Colon (tissue), 2 donors: ENCODE results near the gene EFNB3.

ENCODE experiments used
- FAIRE-seq: peaks from 2 replicates; lab custom pipeline; 2012; peaks lifted over from hg19 to GRCh38; lab: Jason Lieb, UNC
- donor health status: control.
- donor health status: control.

Gene EFNB3, protein sequence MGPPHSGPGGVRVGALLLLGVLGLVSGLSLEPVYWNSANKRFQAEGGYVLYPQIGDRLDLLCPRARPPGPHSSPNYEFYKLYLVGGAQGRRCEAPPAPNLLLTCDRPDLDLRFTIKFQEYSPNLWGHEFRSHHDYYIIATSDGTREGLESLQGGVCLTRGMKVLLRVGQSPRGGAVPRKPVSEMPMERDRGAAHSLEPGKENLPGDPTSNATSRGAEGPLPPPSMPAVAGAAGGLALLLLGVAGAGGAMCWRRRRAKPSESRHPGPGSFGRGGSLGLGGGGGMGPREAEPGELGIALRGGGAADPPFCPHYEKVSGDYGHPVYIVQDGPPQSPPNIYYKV

DNA sequence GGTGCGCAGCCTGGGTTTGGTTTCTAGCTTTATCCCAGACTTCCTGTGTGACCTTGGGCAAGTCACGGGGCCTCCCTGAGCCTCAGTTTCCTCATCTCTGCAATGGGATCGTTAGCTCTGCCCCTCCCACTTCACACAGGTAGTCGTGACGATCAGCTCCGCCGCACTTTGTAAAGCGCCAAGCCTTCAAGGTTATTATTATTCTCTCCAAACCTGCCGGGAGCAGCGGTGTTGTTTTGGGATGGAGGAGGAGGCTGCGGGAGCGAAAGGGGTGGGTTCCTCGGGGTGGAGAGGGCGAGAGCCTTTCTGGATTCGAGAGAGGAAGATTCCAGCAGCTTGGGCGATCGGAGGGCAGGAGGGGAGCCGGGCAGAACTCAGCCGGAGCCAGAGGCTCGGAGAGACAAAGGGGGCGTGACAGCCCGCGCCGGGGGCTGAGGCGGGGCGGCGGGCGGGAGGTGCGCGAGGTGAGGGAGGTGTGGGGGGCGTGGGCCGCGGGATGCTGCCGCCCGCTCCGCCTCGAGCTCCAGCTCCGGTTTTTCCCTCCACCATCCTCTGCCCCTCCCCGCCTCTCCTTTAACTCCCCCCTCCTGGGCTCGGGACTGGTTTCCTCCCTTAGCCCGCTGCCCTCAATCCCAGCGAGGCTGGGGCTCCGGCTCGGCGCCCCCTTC, at the start of gene EFNB3:
TSS of gene EFNB3 (plus strand) at position 602 of the 668 bp plus-strand sequence. CDS start 397 bp downstream, outside the sequence.
- FAIRE-seq, result no peak

- no peak for FAIRE-seq
Observed at GRCh38 chr17:7655541-7655840, 49.5 kb upstream of the EFNB3 start.

GRCh38 chr17:7656958-7657609, 47.9 kb upstream of the EFNB3 start:
- FAIRE-seq, result no peak

DNA sequence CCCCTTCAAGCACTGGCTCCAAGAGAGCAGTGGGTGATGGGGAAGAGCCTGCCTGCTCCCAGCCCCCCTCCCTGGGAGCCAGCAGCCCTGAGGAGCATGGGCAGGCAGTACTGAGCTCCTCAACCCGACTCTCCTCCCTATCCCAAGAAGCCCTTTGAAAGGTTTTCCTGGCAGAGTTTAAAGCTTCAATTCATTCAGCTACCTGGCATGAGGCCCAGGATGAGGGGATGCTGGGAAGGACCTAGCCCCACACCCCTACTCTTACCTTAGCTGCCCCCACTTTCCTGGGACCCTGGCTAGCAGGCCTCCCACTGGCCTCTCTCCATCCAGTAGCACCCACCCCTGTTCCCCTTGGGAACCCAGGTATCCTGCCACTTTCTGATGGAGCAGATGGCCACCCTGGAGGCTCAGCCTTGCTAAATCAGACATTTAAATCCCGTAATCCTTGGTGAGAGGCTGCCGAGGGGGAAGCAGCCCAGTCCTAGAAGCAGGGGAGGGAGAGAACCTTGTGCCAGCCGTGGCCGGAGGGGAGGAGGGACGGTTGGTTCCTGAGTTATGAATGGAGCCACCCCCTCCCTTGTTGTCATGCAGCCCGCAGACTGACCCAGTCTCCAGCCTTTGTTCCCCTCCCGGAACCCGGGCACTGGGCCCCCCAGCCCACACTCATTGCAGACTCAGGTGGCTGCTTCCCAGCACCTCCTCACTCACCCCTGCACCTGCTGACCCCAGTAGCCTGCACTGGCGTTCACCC, 37.2 kb upstream of the EFNB3 start:
- FAIRE-seq, result no peak

GRCh38 chr17:7668482-7668881, 36.5 kb upstream of the EFNB3 start:
- FAIRE-seq, result no peak

GRCh38 chr17:7673239-7673638, 31.8 kb upstream of the EFNB3 start:
- no peak for FAIRE-seq

GRCh38 chr17:7674934-7675333, 30.1 kb upstream of the EFNB3 start:
- no peak for FAIRE-seq

DNA sequence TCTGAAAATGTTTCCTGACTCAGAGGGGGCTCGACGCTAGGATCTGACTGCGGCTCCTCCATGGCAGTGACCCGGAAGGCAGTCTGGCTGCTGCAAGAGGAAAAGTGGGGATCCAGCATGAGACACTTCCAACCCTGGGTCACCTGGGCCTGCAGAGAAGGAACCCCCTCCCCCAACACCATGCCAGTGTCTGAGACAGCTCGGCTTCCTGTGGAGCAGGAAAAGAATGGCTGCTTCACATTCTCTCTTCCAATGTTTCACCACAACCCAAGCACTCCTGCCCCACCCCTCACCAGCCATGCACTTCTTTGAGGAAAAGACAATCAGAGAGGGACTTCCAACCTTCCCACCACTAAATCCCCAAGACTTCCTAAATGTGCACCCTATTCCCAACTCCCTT, 28.5 kb upstream of the EFNB3 start:
- no peak for FAIRE-seq

DNA sequence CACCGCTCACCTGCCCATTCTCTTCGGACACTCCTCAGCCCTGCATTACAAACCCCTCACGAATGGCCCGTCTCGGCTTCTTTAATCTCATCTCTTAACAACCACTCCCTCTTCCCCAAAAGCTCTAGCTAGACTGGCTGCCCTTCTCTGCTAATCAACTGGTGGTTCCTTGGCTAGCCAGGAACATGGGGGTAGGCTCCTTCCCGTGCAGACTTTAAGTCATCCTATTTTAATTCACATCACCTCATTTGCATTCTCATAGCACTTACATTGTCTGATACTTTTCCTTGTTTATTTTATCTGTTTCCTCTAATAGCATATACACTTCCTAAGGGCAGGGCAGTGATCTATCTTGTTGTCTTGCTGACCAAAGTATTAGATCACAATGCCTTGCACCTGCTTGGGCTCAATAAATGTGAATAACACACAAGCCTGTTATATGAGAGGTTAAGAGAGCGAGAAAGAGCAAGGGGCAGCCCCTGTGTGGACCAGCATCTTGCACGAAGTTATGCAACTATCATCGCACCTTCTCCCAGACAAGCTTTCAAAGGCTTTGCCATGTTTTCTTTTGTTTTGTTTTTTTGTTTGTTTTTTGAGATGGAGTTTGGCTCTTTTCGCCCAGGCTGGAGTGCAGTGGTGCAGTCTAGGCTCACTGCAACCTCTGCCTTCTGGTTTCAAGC, 27.5 kb upstream of the EFNB3 start:
- no peak for FAIRE-seq

GRCh38 chr17:7684851-7685532, 20.0 kb upstream of the EFNB3 start:
- no peak for FAIRE-seq

DNA sequence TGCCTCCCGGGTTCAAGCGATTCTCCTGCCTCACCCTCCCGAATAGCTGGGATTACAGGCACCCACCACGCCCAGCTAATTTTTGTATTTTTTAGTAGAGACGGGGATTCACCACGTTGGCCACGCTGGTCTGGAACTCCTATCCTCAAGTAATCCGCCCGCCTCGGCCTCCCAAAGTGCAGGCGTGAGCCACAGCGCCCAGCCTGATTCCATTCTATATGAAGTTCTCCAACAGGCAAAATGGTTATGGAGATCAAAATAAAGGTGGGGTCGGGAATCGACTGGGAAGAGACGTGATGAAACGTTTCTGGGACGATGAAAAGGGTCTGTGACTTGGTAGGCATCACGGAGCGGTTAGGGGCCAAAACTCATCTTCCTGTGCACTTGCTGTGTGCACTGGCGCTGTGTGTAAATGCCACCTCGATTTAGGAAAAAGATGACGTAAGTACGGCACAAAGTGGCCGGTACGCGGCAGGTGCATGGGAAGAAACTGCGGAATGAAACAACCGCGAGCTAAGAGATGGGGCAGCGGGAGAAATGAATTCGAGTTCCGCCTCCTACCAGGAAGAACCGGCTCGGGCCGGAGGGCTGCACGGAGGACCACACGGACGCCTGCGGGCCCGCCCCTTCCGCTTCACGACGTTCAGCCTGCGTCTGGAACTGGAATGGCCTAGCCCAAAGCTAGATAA, 19.3 kb upstream of the EFNB3 start:
- FAIRE-seq, result no peak

DNA sequence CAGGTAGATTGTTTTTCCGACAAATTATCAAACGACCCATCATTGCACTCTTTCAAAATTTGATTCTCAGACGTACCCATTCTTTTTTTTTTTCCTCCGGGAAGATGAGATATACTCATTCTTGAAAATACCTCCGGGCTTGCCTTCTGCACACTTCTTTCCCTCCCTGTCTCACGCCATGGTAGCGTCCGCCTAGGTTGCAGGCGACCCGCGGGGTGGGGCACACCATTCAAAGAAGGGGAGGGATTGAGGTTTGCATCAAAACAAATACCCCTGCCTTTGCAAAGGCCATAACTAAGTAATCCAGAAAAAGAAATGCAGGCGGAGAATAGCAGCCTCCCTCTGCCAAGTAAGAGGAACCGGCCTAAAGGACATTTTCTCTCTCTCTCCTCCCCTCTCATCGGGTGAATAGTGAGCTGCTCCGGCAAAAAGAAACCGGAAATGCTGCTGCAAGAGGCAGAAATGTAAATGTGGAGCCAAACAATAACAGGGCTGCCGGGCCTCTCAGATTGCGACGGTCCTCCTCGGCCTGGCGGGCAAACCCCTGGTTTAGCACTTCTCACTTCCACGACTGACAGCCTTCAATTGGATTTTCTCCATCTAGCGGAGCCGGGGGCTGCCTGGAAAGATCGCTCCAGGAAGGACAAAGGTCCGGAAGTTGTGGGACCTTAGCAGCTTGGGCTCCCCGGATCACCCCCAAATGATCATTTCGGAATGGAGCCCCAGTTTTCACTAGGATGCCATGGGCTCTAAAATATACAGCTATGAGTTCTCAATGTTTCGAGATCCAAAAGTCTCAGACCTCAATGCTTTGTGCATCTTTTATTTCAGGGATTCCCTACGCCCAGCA, 18.6 kb upstream of the EFNB3 start:
- FAIRE-seq, result no peak

DNA sequence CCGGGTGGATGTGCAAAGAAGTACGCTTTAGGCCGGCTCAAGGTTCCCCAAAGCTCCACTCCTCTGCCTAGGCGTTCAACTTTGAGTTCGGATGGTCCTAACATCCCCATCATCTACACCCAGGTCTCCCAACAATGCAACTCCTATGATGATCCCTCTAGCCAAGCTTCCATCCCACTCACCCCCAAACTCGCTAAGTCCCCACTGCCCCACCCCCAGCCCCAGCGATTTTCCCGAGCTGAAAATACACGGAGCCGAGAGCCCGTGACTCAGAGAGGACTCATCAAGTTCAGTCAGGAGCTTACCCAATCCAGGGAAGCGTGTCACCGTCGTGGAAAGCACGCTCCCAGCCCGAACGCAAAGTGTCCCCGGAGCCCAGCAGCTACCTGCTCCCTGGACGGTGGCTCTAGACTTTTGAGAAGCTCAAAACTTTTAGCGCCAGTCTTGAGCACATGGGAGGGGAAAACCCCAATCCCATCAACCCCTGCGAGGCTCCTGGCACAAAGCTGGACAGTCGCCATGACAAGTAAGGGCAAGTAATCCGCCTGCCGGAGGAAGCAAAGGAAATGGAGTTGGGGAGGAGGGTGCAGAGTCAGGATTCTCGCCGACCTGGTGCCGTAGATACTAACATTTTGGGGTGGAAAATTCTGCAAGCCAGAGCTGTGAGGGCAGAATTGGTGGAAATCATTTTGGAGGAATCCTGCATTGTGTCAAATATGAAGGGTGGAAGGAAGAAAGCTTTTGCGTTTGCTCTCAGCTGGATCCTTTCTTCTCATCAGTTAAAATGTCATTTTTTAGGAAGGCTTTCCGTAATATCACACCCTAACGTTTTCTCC, 17.7 kb upstream of the EFNB3 start, which contains the start of gene TP53:
TSS of gene TP53 (minus strand) at position 419 of the 836 bp plus-strand sequence. CDS start 10,896 bp downstream, outside the sequence.
- no peak for FAIRE-seq

- peak; percentile 78 for FAIRE-seq
Observed at GRCh38 chr17:7687908-7688807, 16.8 kb upstream of the EFNB3 start, which contains the start of gene WRAP53. Gene WRAP53 (plus strand): TSS chr17:7688477. CDS start chr17:7688649, 172 bp downstream.

- no peak for FAIRE-seq
Observed at GRCh38 chr17:7688808-7689316, 16.1 kb upstream of the EFNB3 start.

- no peak for FAIRE-seq
Observed at GRCh38 chr17:7695586-7695985, 9.4 kb upstream of the EFNB3 start.

GRCh38 chr17:7697828-7698588, 7.0 kb upstream of the EFNB3 start:
- no peak for FAIRE-seq
